ENCODE measurements around the gene PRELP.
"Not testable (repeated sequence)": the region's sequence is repeated elsewhere in the genome, so short reads cannot be mapped to it uniquely, and the experiment has no call there.

The PRELP gene

DNA sequence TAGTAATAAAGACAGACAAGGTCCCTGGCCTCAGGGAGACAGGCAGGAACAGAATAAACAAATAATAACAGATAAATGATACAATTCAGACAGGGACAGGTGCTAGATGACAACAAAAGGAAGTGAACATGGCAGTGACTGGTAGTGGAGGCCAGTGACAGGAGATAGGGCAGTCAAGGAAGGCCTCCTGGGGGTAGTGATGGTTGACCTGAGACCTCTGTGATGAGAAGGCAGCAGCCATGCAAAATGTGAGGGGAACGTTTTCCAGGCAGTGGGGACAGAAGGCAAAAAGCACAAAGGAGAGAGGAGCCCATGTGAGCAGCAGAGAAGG is 36.9 kb downstream of the PRELP start:
- no peaks in the 10 kb centered on the region for H3K36me3 ChIP-seq (ENCODE audit: control insufficient read depth, insufficient read depth, low read length)
- no peak overlapping the region for H3K27ac ChIP-seq (ENCODE audit: insufficient read depth, low read depth, low read length, poor library complexity, severe bottlenecking)
- no peak overlapping the region for H3K4me3 ChIP-seq (ENCODE audit: insufficient read depth, low read depth, low read length)
- peaks cover 44% of the 10 kb centered on the region for H3K4me1 ChIP-seq (ENCODE audit: control insufficient read depth, insufficient read depth, low read length)
- peaks cover 7% of the 10 kb centered on the region for H3K27me3 ChIP-seq (ENCODE audit: control insufficient read depth, insufficient read depth, low read length, poor library complexity, severe bottlenecking)
- WGBS, 2 experiments = 70 to 72% methylated on average over 1 of the region's 1 CpG
- H3K9me3 ChIP-seq (ENCODE audit: control insufficient read depth, low read length) = no peaks in the 10 kb centered on the region

- peaks cover 7% of the 10 kb centered on the region for H3K27me3 ChIP-seq (ENCODE audit: control insufficient read depth, insufficient read depth, low read length, poor library complexity, severe bottlenecking)
- H3K4me3 ChIP-seq (ENCODE audit: insufficient read depth, low read depth, low read length) = no peak overlapping the region
- WGBS, 2 experiments = 63 to 64% methylated on average over 10 of the region's 10 CpGs
- H3K36me3 ChIP-seq (ENCODE audit: control insufficient read depth, insufficient read depth, low read length) = no peaks in the 10 kb centered on the region
- H3K4me1 ChIP-seq (ENCODE audit: control insufficient read depth, insufficient read depth, low read length) = peaks cover 44% of the 10 kb centered on the region
- no peak overlapping the region for H3K27ac ChIP-seq (ENCODE audit: insufficient read depth, low read depth, low read length, poor library complexity, severe bottlenecking)
- no peaks in the 10 kb centered on the region for H3K9me3 ChIP-seq (ENCODE audit: control insufficient read depth, low read length)
Measured at GRCh38 chr1:203512848-203513584, 37.4 kb downstream of the PRELP start.

DNA sequence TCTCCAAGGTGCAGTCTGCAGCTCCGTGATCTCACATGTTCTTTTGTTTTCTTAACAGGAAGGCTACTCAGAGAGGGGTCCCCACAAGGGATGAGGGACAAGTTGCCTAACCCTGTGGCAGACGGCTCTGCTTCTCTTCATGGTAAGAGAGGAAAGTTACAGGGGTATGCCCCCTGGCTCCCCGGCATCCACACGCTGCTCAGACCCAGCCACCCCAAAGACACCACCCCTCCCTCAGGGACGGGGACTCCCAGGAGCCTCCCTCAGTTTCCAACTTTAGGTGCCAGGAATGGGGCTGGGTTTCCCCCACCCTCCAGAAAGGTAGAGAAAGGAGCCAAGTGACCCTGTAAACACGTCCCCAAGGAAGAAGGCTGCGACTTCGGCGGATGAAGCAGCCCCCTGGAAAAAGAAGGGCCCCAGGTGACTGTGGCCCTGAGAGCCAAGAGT is 38.0 kb downstream of the PRELP start:
- H3K36me3 ChIP-seq (ENCODE audit: control insufficient read depth, insufficient read depth, low read length) = no peaks in the 10 kb centered on the region
- H3K4me3 ChIP-seq (ENCODE audit: insufficient read depth, low read depth, low read length) = no peak overlapping the region
- H3K27me3 ChIP-seq (ENCODE audit: control insufficient read depth, insufficient read depth, low read length, poor library complexity, severe bottlenecking) = peaks cover 10% of the 10 kb centered on the region
- no peaks in the 10 kb centered on the region for H3K9me3 ChIP-seq (ENCODE audit: control insufficient read depth, low read length)
- no peak overlapping the region for H3K27ac ChIP-seq (ENCODE audit: insufficient read depth, low read depth, low read length, poor library complexity, severe bottlenecking)
- peaks cover 40% of the 10 kb centered on the region for H3K4me1 ChIP-seq (ENCODE audit: control insufficient read depth, insufficient read depth, low read length)
- WGBS, 2 experiments = 42 to 44% methylated on average over 9 of the region's 9 CpGs

DNA sequence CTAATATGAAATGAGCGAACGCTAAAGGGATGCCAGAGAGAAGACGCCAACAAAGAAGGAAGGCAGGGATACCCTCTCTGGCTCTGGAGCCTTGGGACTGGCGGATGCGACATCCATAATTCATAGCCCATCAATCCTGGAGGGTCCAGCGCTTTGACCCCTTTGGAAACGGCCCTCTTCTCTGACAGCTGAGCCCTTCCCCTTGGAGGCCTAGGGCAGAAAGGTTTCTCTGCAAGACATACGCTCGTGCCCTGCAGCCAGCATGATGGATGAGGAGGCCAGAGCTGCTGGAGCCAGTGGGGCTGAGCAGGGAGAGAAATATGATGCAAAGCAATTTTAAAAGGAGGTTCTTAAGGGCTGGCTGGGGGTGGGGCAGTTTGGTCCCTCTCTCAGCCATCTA is 40.6 kb downstream of the PRELP start:
- Histone ChIP-seq H3K36me3 (ENCODE audit: control insufficient read depth, insufficient read depth, low read length) (no peaks in the 10 kb centered on the region), H3K27me3 (ENCODE audit: control insufficient read depth, insufficient read depth, low read length, poor library complexity, severe bottlenecking) (peaks cover 14% of the 10 kb centered on the region), H3K4me3 (ENCODE audit: insufficient read depth, low read depth, low read length) (no peak overlapping the region), H3K4me1 (ENCODE audit: control insufficient read depth, insufficient read depth, low read length) (peaks cover 43% of the 10 kb centered on the region), H3K27ac (ENCODE audit: insufficient read depth, low read depth, low read length, poor library complexity, severe bottlenecking) (peak overlapping the region; percentile 26), H3K9me3 (ENCODE audit: control insufficient read depth, low read length) (no peaks in the 10 kb centered on the region)
- WGBS, 2 experiments = 87 to 89% methylated on average over 9 of the region's 9 CpGs

DNA sequence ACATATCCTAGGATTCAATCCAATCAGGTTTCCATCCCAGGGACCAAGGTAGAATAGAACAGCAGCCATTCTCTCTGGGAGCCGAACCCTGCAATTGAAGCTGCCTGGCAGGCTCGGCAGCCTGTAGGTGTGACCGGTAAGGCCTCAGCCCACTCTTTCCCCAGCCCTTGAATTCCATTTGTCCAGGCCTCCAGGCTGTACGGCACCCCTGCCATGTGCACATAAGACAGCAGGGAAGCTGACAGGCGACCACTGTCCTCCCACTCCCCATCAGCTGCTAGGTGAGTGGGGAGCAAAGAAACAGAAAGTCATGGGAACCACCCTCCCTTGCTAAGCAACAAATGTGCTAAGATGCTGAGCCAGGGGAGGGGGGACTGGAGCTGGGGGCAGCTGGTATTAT is 41.3 kb downstream of the PRELP start:
- WGBS, 2 experiments = 67 to 71% methylated on average over 5 of the region's 5 CpGs
- Histone ChIP-seq H3K36me3 (ENCODE audit: control insufficient read depth, insufficient read depth, low read length) (no peaks in the 10 kb centered on the region), H3K9me3 (ENCODE audit: control insufficient read depth, low read length) (no peaks in the 10 kb centered on the region), H3K4me1 (ENCODE audit: control insufficient read depth, insufficient read depth, low read length) (peaks cover 50% of the 10 kb centered on the region), H3K27me3 (ENCODE audit: control insufficient read depth, insufficient read depth, low read length, poor library complexity, severe bottlenecking) (peaks cover 14% of the 10 kb centered on the region), H3K27ac (ENCODE audit: insufficient read depth, low read depth, low read length, poor library complexity, severe bottlenecking) (no peak overlapping the region), H3K4me3 (ENCODE audit: insufficient read depth, low read depth, low read length) (no peak overlapping the region)

GRCh38 chr1:203517426-203518110 is 42.0 kb downstream of the PRELP start:
- H3K4me3 ChIP-seq (ENCODE audit: insufficient read depth, low read depth, low read length) = no peak overlapping the region
- H3K36me3 ChIP-seq (ENCODE audit: control insufficient read depth, insufficient read depth, low read length) = no peaks in the 10 kb centered on the region
- no peak overlapping the region for H3K27ac ChIP-seq (ENCODE audit: insufficient read depth, low read depth, low read length, poor library complexity, severe bottlenecking)
- peaks cover 14% of the 10 kb centered on the region for H3K27me3 ChIP-seq (ENCODE audit: control insufficient read depth, insufficient read depth, low read length, poor library complexity, severe bottlenecking)
- peaks cover 55% of the 10 kb centered on the region for H3K4me1 ChIP-seq (ENCODE audit: control insufficient read depth, insufficient read depth, low read length)
- WGBS, 2 experiments = 62 to 67% methylated on average over 11 of the region's 11 CpGs
- no peaks in the 10 kb centered on the region for H3K9me3 ChIP-seq (ENCODE audit: control insufficient read depth, low read length)

DNA sequence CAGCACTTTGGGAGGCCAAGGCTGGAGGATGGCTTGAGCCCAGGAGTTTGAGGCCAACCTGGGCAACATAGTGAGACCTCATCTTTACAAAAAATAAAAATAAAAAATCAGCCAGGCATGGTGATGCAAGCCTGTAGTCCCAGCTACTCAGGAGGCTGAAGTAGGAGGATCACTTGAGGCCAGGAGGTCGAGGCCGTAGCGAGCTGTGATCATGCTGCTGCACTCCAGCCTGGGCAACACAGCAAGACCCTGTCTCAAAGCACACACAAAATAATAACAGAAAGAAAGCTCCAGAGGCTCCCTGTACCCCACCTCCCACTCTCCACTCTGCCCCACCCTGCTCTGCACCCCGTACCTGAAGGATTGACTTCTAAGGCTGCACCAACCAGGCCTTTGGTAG is 42.5 kb downstream of the PRELP start:
- H3K4me3 ChIP-seq (ENCODE audit: insufficient read depth, low read depth, low read length) = not testable (repeated sequence)

DNA sequence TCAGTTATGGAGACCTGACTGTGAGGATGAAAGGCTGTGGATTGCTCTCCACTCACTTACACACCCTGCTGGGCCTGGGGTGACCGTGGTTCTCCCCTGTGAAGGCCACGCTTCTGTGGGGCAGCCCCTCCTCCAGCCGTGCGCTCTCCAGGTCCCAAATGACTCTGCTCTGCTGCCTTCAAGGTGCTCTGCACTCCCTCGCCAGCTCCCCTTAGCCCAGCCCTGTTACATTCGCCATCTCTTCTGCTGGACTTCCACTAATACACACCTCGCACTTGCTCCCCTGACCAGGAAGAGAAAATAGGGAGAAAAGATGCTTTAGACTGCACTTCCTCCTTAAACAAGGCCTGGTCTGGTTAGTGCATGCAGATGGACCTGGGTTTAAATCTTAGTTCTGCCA is 42.9 kb downstream of the PRELP start:
- 68 to 71% methylated on average over 7 of the region's 7 CpGs for WGBS, 2 experiments
- no peak overlapping the region for H3K4me3 ChIP-seq (ENCODE audit: insufficient read depth, low read depth, low read length)
- peaks cover 11% of the 10 kb centered on the region for H3K27me3 ChIP-seq (ENCODE audit: control insufficient read depth, insufficient read depth, low read length, poor library complexity, severe bottlenecking)
- H3K4me1 ChIP-seq (ENCODE audit: control insufficient read depth, insufficient read depth, low read length) = peaks cover 49% of the 10 kb centered on the region
- H3K9me3 ChIP-seq (ENCODE audit: control insufficient read depth, low read length) = no peaks in the 10 kb centered on the region
- H3K27ac ChIP-seq (ENCODE audit: insufficient read depth, low read depth, low read length, poor library complexity, severe bottlenecking) = no peak overlapping the region
- no peaks in the 10 kb centered on the region for H3K36me3 ChIP-seq (ENCODE audit: control insufficient read depth, insufficient read depth, low read length)

More for the DNA sequence above, 42.5 kb downstream of the PRELP start:
- Histone ChIP-seq H3K4me1 (ENCODE audit: control insufficient read depth, insufficient read depth, low read length) (peaks cover 53% of the 10 kb centered on the region), H3K27me3 (ENCODE audit: control insufficient read depth, insufficient read depth, low read length, poor library complexity, severe bottlenecking) (peaks cover 14% of the 10 kb centered on the region)
- not testable (repeated sequence) for H3K36me3 ChIP-seq (ENCODE audit: control insufficient read depth, insufficient read depth, low read length); H3K27ac ChIP-seq (ENCODE audit: insufficient read depth, low read depth, low read length, poor library complexity, severe bottlenecking); H3K9me3 ChIP-seq (ENCODE audit: control insufficient read depth, low read length)
- 91 to 93% methylated on average over 4 of the region's 4 CpGs for WGBS, 2 experiments

GRCh38 chr1:203519053-203519840 is 43.6 kb downstream of the PRELP start:
- H3K36me3 ChIP-seq (ENCODE audit: control insufficient read depth, insufficient read depth, low read length) = no peaks in the 10 kb centered on the region
- peaks cover 46% of the 10 kb centered on the region for H3K4me1 ChIP-seq (ENCODE audit: control insufficient read depth, insufficient read depth, low read length)
- 38% methylated on average over 8 to 10 of the region's 10 CpGs for WGBS, 2 experiments
- no peak overlapping the region for H3K4me3 ChIP-seq (ENCODE audit: insufficient read depth, low read depth, low read length)
- no peak overlapping the region for H3K27ac ChIP-seq (ENCODE audit: insufficient read depth, low read depth, low read length, poor library complexity, severe bottlenecking)
- H3K27me3 ChIP-seq (ENCODE audit: control insufficient read depth, insufficient read depth, low read length, poor library complexity, severe bottlenecking) = peaks cover 11% of the 10 kb centered on the region
- no peaks in the 10 kb centered on the region for H3K9me3 ChIP-seq (ENCODE audit: control insufficient read depth, low read length)

DNA sequence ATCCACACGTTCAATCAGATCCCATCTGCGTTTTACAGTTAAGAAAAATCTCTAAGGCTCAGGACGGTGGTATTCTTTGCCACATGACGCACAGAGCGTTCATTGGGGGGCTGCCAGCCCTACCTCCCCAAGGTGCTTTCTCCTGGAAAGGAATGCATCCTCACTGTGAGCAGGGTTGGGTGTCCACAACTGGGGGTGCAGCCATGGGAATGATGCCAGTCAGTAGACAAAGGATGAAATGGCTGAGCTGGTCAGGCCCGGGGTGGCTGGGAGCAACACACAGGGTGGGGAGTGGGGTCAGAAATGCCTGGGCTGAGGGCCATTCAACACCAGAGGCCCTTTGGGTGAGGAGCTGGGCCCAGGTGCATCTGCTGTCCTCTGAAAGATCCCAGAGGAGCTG is 44.3 kb downstream of the PRELP start:
- Histone ChIP-seq H3K27me3 (ENCODE audit: control insufficient read depth, insufficient read depth, low read length, poor library complexity, severe bottlenecking) (peaks cover 11% of the 10 kb centered on the region), H3K4me1 (ENCODE audit: control insufficient read depth, insufficient read depth, low read length) (peaks cover 49% of the 10 kb centered on the region)
- WGBS, 2 experiments = 76 to 78% methylated on average over 6 of the region's 6 CpGs

More for the DNA sequence above, 44.3 kb downstream of the PRELP start:
- H3K4me3 ChIP-seq (ENCODE audit: insufficient read depth, low read depth, low read length) = no peak overlapping the region
- H3K27ac ChIP-seq (ENCODE audit: insufficient read depth, low read depth, low read length, poor library complexity, severe bottlenecking) = no peak overlapping the region
- H3K9me3 ChIP-seq (ENCODE audit: control insufficient read depth, low read length) = no peaks in the 10 kb centered on the region
- no peaks in the 10 kb centered on the region for H3K36me3 ChIP-seq (ENCODE audit: control insufficient read depth, insufficient read depth, low read length)

All from ectodermal cell (in vitro differentiated cells).